Activated CD8-positive, alpha-beta memory T cell treated with anti-CD3 and anti-CD28 coated beads, Interleukin-2, amount 50 U/mL, for 4 hours (primary cell): ENCODE data around the gene ARMC5.

ENCODE experiments used
- DNase-seq: peaks from one replicate; pipeline ENCODE4 v3.0.0-alpha.2; 2020

The ARMC5 gene

GRCh38 chr16:31464348-31464769 lies 5.1 kb downstream of the ARMC5 start:
- DNase-seq = no peak

GRCh38 chr16:31464781-31465260 lies 5.5 kb downstream of the ARMC5 start:
- DNase-seq = no peak

GRCh38 chr16:31465788-31466370 lies 6.6 kb downstream of the ARMC5 start:
- DNase-seq = no peak

GRCh38 chr16:31466381-31466841 lies 7.1 kb downstream of the ARMC5 start:
- DNase-seq = no peak

GRCh38 chr16:31467151-31467773 lies 8.0 kb downstream of the ARMC5 start:
- no peak for DNase-seq

GRCh38 chr16:31467858-31468257 lies 8.6 kb downstream of the ARMC5 start:
- no peak for DNase-seq

- DNase-seq = no peak
Measured at GRCh38 chr16:31470615-31471014, 11.3 kb downstream of the ARMC5 start.

GRCh38 chr16:31471241-31471874 lies 12.1 kb downstream of the ARMC5 start:
- no peak for DNase-seq

- no peak for DNase-seq
Measured at GRCh38 chr16:31471875-31472708, 12.8 kb downstream of the ARMC5 start, which contains the start of gene TGFB1I1. TSS of gene TGFB1I1 (plus strand) at chr16:31472152. CDS start at chr16:31472189, 37 bp downstream.

GRCh38 chr16:31472709-31473203 lies 13.5 kb downstream of the ARMC5 start:
- no peak for DNase-seq

GRCh38 chr16:31473264-31473984 lies 14.1 kb downstream of the ARMC5 start:
- DNase-seq = no peak

GRCh38 chr16:31474173-31474714 lies 14.9 kb downstream of the ARMC5 start:
- no peak for DNase-seq

- no peak for DNase-seq
Measured at GRCh38 chr16:31474773-31475738, 15.8 kb downstream of the ARMC5 start.

GRCh38 chr16:31475946-31476302 lies 16.6 kb downstream of the ARMC5 start:
- DNase-seq = no peak

- DNase-seq = peak; percentile 90
Measured at GRCh38 chr16:31476303-31477219, 17.3 kb downstream of the ARMC5 start.

GRCh38 chr16:31477220-31478216 lies 18.2 kb downstream of the ARMC5 start:
- DNase-seq = peak; percentile 43

- no peak for DNase-seq
Measured at GRCh38 chr16:31478956-31479355, 19.7 kb downstream of the ARMC5 start.

- no peak for DNase-seq
Measured at GRCh38 chr16:31479751-31480150, 20.4 kb downstream of the ARMC5 start.
